WI38 (cell line): ENCODE results near the gene TEX2.
"Not testable (repeated sequence)": the region's sequence is repeated elsewhere in the genome, so short reads cannot be mapped to it uniquely, and the experiment has no call there.

Experiments used
- H3K4me3 ChIP-seq: 2 replicates; pipeline ENCODE4 v1.5.1; 2011; ENCODE audit warnings: low read depth, mild to moderate bottlenecking, control low read depth, low read length
- TF ChIP-seq, protein P1 (sequence below): IDR thresholded peaks from 2 replicates; pipeline ENCODE4 v1.5.1; 2012; ENCODE audit warnings: low read depth, mild to moderate bottlenecking, control low read depth, low read length

The TEX2 gene

DNA sequence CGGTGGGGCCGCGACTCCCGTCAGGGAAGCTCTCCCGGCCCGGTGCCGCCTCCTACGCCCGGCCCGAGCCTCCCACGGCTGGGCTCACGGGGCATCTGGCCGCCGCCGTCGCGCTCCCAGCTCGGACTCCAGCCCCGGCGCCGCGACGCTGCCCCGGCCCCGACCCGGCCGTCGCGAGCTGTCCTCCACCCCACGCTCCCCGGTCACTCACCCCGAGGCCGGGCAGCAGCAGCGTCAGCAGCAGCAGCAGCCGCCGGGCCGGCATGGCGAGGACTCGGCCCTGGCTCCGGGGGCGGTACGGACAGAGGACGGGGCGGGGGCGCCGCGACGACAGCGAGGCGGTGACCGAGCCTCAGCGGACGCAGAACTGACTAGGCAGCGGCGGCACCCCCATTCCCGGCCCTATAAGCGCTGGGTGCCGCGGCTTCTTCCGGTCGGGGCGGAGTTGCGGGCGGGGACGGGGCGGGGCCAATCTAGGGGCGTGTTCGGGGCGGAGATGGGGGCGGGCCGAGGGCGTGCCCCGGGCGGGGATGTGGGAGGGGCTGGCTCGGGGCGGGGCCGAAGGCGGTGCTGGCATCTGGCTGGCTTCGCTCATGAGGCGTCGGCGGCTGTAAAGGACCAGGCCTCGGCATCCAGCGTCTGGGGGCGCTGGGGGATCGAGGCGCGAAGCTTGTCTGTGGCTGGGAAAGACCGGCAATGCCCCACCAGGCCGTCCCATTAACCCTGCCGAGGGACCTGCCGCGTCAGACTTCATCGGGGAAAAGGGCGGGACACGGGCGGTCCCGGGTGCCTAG lies 133.1 kb downstream of the TEX2 start, which contains the start of gene ERN1:
Gene ERN1, minus strand, starts transcription at position 380 of the 794 bp plus-strand sequence. Its CDS starts 115 bp downstream, at position 265.
- TF ChIP-seq, protein P1, sequence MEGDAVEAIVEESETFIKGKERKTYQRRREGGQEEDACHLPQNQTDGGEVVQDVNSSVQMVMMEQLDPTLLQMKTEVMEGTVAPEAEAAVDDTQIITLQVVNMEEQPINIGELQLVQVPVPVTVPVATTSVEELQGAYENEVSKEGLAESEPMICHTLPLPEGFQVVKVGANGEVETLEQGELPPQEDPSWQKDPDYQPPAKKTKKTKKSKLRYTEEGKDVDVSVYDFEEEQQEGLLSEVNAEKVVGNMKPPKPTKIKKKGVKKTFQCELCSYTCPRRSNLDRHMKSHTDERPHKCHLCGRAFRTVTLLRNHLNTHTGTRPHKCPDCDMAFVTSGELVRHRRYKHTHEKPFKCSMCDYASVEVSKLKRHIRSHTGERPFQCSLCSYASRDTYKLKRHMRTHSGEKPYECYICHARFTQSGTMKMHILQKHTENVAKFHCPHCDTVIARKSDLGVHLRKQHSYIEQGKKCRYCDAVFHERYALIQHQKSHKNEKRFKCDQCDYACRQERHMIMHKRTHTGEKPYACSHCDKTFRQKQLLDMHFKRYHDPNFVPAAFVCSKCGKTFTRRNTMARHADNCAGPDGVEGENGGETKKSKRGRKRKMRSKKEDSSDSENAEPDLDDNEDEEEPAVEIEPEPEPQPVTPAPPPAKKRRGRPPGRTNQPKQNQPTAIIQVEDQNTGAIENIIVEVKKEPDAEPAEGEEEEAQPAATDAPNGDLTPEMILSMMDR = no peak
- H3K4me3 ChIP-seq = peak within 1 kb of the TSS; percentile 77

DNA sequence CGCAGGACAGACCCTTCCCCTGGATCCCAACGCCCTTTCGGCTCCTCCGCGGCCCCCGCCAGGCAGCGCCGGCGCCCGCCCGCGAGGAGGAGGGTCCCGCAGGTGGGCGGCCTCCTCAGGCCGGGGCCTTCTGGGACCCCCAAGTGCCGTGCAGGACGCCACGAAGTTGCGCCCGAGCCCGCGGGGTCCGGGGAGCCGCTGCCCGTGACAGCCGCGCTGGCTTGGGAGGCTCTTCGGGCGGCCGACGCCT lies 133.6 kb downstream of the TEX2 start:
- TF ChIP-seq, protein P1 = no peak
- H3K4me3 ChIP-seq = peak overlapping the region; percentile 77

DNA sequence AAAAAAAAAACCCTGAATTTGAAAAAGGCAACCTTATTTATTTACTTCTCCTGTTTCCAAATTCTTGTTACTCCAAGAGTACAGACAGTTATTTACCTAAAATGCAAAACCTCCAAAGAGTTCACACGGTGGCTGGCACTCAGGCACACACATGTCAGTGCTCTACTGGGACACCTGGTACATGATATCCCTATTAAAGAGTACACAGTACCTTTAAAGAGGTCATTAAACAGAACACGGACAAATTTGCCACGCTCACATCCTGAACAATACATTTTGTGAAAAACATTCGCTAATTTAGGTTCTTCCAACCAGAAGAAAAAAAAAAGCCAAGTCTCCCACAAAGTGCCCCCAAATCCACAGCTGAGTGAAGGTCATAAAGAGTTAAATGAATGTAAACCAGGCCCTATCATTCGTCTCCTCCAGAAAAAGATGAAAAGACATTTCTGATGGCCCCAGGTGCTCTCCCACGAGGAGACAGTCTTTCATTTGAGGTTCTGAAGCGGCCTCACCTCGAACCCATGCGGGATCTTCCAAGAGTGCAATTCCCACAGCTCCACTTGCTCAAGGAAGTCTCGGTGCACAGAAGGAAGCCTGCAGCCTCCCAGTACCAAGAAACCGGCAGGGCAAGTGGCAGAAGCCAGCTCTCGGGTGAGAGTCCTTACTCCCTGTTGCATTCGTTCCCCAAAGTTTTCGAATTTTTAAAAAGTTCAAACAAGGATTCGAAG lies 134.1 kb downstream of the TEX2 start:
- TF ChIP-seq, protein P1 = no peak
- H3K4me3 ChIP-seq = peak overlapping the region; percentile 77

DNA sequence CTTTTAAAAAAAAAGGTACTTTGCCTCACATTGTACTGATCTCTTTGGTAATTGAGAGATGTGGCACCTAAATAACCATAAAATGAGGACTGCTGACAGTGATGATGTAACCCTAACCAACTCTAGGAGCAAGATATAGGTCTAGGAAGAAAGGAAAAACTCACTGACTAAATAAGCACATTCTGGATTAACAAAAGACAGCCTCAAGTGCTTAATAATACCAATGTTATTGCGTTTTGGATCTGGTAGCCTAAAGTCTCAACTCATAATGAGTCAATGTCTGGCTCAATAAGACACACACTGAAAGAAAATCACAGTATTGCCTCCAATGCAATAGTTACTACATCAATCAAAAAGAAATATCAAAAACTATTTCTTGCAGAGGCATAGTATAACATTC lies 136.1 kb downstream of the TEX2 start:
- TF ChIP-seq, protein P1 = no peak

DNA sequence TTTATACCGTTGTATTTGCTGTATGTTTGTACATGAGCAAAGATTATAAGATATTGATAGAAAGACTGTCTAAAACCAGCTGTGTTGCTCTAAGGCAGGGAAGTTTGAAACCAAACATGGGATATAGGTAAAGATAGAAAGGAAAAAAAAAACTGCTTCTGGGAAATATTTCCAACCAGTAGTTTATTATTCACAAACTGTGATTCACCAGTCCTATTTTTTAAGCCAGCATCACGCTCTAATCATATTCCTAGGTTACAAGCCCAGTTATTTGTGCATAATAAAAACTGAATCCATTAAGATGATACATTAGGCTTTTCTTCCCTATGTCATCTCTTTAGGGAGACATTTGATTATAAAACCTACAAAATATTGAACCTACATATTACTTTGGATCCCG lies 137.1 kb downstream of the TEX2 start:
- TF ChIP-seq, protein P1 = no peak
- H3K4me3 ChIP-seq = no peak overlapping the region

More for the DNA sequence above, 136.1 kb downstream of the TEX2 start:
- no peak overlapping the region for H3K4me3 ChIP-seq

DNA sequence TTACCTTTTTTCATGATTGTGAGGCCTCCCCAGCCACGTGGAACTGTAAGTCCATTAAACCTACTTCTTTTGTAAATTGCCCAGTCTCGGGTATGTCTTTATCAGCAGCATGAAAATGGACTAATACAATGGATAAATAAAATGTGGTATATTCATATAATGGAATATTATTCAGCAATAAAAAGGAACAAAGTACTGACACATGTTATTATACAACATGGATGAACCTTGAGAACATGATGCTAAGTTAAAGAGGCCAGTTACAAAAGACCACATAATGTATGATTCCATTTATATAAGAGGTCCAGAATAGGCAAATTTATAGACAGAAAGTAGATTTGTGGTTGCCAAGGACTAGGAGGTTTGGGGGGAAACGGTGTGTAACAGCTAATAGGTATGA lies 138.5 kb downstream of the TEX2 start:
- H3K4me3 ChIP-seq = no peak overlapping the region
- TF ChIP-seq, protein P1 = no peak

DNA sequence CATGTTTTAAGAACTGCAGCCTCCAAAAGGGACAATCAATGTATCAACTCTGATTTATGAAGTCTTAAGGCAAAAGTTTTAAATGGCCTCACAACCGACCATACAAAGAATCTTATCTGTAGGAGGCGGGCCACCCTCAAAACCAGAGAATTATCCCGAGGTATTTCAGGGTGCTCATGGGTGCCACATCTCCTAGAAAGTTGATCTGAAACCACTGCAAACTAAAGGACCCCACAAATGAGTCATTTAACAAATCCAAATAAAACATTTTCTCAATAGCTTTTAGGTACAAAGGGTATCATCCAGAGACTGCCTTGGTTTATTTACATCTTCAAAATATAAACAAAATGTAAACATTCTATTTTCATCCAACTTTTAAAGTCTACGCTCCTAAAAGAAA lies 139.9 kb downstream of the TEX2 start:
- TF ChIP-seq, protein P1 = no peak
- H3K4me3 ChIP-seq = no peak overlapping the region

DNA sequence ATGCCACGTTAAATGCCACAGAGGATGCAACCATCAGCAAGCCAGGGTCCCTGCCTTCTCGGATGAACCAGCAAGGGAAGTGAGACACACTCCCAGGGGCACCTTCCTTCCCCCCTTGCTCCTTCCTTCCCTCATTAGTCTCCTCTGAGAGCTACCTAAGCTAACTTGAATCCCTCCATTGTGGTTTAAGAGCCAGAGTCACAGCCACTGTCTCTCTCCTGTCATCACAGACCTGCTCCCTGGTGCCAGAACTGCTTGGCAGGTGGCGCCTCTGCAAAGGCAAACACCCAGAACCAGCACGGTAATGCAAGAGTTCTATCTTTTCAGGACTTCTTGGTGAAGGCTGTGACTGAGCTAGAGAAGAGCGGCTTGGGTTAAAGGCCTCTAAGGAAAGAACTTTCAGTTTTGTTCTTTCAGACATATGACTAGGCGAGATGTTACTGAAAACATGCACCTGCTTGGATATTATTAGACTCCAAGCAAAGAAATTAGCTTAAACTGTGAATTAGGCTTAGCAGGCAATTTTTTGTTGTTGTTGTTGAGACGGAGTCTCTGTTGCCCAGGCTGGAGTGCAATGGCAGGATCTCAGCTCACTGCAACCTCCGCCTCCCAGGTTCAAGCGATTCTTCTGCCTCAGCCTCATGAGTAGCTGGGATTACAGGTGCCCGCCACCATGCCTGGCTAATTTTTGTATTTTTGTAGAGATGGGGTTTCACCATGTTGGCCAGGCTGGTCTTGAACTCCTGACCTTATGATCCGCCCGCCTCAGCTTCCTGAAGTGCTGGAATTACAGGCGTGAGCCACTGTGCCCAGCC lies 141.9 kb downstream of the TEX2 start:
- H3K4me3 ChIP-seq = not testable (repeated sequence)
